ENCODE results near the gene FAM78A. TPM values are rescaled to one million over a fixed set of nuclear protein-coding genes. Genes with fewer than 3 reads are reported as not detected.
A peak's percentile ranks its signal among the peaks of the same experiment; 100 is the strongest.

FAM78A gene
- total RNA-seq, 1 donor from 2014 or later: 0.73 TPM

GRCh38 chr9:131312246-131312645 is 35.9 kb upstream of the FAM78A start:
- H3K4me1 ChIP-seq (ENCODE audit: insufficient read depth, low read length): no peaks in the 10 kb centered on the region
- peaks cover 8% of the 10 kb centered on the region for H3K27me3 ChIP-seq (ENCODE audit: insufficient read depth, low read length)
- no peak overlapping the region for H3K4me3 Mint-ChIP-seq (ENCODE audit: unreplicated experiment)
- no peak overlapping the region for H2AFZ ChIP-seq (ENCODE audit: low read depth, low read length)
- H3K79me2 ChIP-seq (ENCODE audit: insufficient read depth, low read length): no peaks in the 10 kb centered on the region
- no peaks in the 10 kb centered on the region for H3K36me3 Mint-ChIP-seq (ENCODE audit: low read depth, unreplicated experiment)
- H3K9me3 Mint-ChIP-seq (ENCODE audit: unreplicated experiment): no peaks in the 10 kb centered on the region
- no peak overlapping the region for H3K27ac ChIP-seq (ENCODE audit: low read depth, low read length)
- TF ChIP-seq CTCF (IDR thresholded peaks at IDR 0.05; ENCODE audit: insufficient read depth, low read depth, low read length) (no peak), EZH2 (IDR thresholded peaks at IDR 0.05; ENCODE audit: insufficient read depth, low read length) (no peak)
- no peaks in the 10 kb centered on the region for H3K4me1 Mint-ChIP-seq (ENCODE audit: low read depth, unreplicated experiment)
- DNase-seq (ENCODE audit: low read depth) (no peak), FAIRE-seq (no peak)
- H3K27me3 Mint-ChIP-seq (ENCODE audit: low read depth, unreplicated experiment): peaks cover 26% of the 10 kb centered on the region
- no peak overlapping the region for H3K4me2 ChIP-seq (ENCODE audit: low read length)
- H3K4me3 ChIP-seq (ENCODE audit: insufficient read depth, low read depth, low read length): no peak overlapping the region
- no peaks in the 10 kb centered on the region for H4K20me1 ChIP-seq (ENCODE audit: insufficient read depth, low read length)
- no peaks in the 10 kb centered on the region for H3K36me3 ChIP-seq (ENCODE audit: insufficient read depth, low read length)
- no peaks in the 10 kb centered on the region for H3K9me3 ChIP-seq (ENCODE audit: insufficient read depth, low read depth, low read length)
- no peak overlapping the region for H3K9ac ChIP-seq (ENCODE audit: low read length)
- no peak overlapping the region for H3K27ac Mint-ChIP-seq (ENCODE audit: unreplicated experiment)

- Histone ChIP-seq H3K27ac (ENCODE audit: low read depth, low read length) (no peak overlapping the region), H4K20me1 (ENCODE audit: insufficient read depth, low read length) (no peaks in the 10 kb centered on the region), H3K27me3 (ENCODE audit: insufficient read depth, low read length) (peaks cover 6% of the 10 kb centered on the region), H3K9ac (ENCODE audit: low read length) (no peak overlapping the region), H2AFZ (ENCODE audit: low read depth, low read length) (peak overlapping the region; percentile 1), H3K4me1 (ENCODE audit: insufficient read depth, low read length) (no peaks in the 10 kb centered on the region), H3K4me2 (ENCODE audit: low read length) (no peak overlapping the region), H3K36me3 (ENCODE audit: insufficient read depth, low read length) (no peaks in the 10 kb centered on the region), H3K79me2 (ENCODE audit: insufficient read depth, low read length) (no peaks in the 10 kb centered on the region), H3K9me3 (ENCODE audit: insufficient read depth, low read depth, low read length) (no peaks in the 10 kb centered on the region), H3K4me3 (ENCODE audit: insufficient read depth, low read depth, low read length) (no peak overlapping the region)
- H3K27ac Mint-ChIP-seq (ENCODE audit: unreplicated experiment): no peak overlapping the region
- H3K9me3 Mint-ChIP-seq (ENCODE audit: unreplicated experiment): no peaks in the 10 kb centered on the region
- FAIRE-seq (no peak), DNase-seq (ENCODE audit: low read depth) (no peak)
- no peak overlapping the region for H3K4me3 Mint-ChIP-seq (ENCODE audit: unreplicated experiment)
- TF ChIP-seq CTCF (IDR thresholded peaks at IDR 0.05; ENCODE audit: insufficient read depth, low read depth, low read length) (no peak), EZH2 (IDR thresholded peaks at IDR 0.05; ENCODE audit: insufficient read depth, low read length) (no peak)
- H3K36me3 Mint-ChIP-seq (ENCODE audit: low read depth, unreplicated experiment): peaks cover 5% of the 10 kb centered on the region
- no peaks in the 10 kb centered on the region for H3K4me1 Mint-ChIP-seq (ENCODE audit: low read depth, unreplicated experiment)
- H3K27me3 Mint-ChIP-seq (ENCODE audit: low read depth, unreplicated experiment): peaks cover 22% of the 10 kb centered on the region
Measured at GRCh38 chr9:131310833-131311554, 34.7 kb upstream of the FAM78A start.

Measured in astrocyte (in vitro differentiated cells and primary cell).